ENCODE data around the gene FZR1. TPM values are rescaled to one million over a fixed set of nuclear protein-coding genes. Genes with fewer than 3 reads are reported as not detected.
"Not testable (repeated sequence)": the region's sequence is repeated elsewhere in the genome, so short reads cannot be mapped to it uniquely, and the experiment has no call there.

FZR1 gene
- total and polyA plus RNA-seq, 8 donors: 15.1 to 34.2 (median 20.4) TPM

- no peak for ATAC-seq
- peaks cover 3 to 50% (median 21%) of the 10 kb centered on the region in 3 donors for H3K36me3 ChIP-seq
- intact Hi-C loops (cut with DNase I): no loop called here
Measured at GRCh38 chr19:3528539-3529211, 22.6 kb downstream of the FZR1 start.

GRCh38 chr19:3529299-3529698, 23.2 kb downstream of the FZR1 start:
- H3K27ac ChIP-seq; H3K27me3 ChIP-seq; H3K4me1 ChIP-seq; H3K9me3 ChIP-seq; DNase-seq; ATAC-seq; H3K4me3 ChIP-seq; intact Hi-C loops (cut with DNase I); FAIRE-seq: not testable (repeated sequence)
- H3K36me3 ChIP-seq: peaks cover 3 to 52% (median 20%) of the 10 kb centered on the region in 3 donors
- WGBS, 2 donors: 99% methylated on average over 7 of the region's 7 CpGs

More at GRCh38 chr19:3528539-3529211, 22.6 kb downstream of the FZR1 start:
- no peak for TF ChIP-seq CTCF (IDR thresholded peaks at IDR 0.05)
- no peaks in the 10 kb centered on the region for H3K27me3 ChIP-seq
- H3K27ac ChIP-seq: no peak overlapping the region
- no peak for DNase-seq
- H3K9me3 ChIP-seq: no peaks in the 10 kb centered on the region
- FAIRE-seq: no peak
- WGBS, 2 donors: 93 to 97% methylated on average over 20 of the region's 20 CpGs
- no peaks in the 10 kb centered on the region for H3K4me1 ChIP-seq
- no peak overlapping the region for H3K4me3 ChIP-seq

GRCh38 chr19:3530389-3530788, 24.3 kb downstream of the FZR1 start:
- H3K27me3 ChIP-seq: no peaks in the 10 kb centered on the region
- WGBS, 2 donors: 98 to 99% methylated on average over 12 of the region's 12 CpGs
- intact Hi-C loops (cut with DNase I): no loop called here
- ATAC-seq (no peak), FAIRE-seq (no peak), DNase-seq (no peak)
- no peak for TF ChIP-seq CTCF (IDR thresholded peaks at IDR 0.05)
- H3K4me1 ChIP-seq: no peaks in the 10 kb centered on the region
- H3K4me3 ChIP-seq: no peak overlapping the region
- H3K36me3 ChIP-seq: peaks cover 3 to 63% (median 22%) of the 10 kb centered on the region in 3 donors
- H3K27ac ChIP-seq: no peak overlapping the region
- H3K9me3 ChIP-seq: no peaks in the 10 kb centered on the region

- H3K36me3 ChIP-seq: peaks cover 0 to 57% (median 22%) of the 10 kb centered on the region in 3 donors
- no peak for FAIRE-seq
- intact Hi-C loops (cut with DNase I): no loop called here
- H3K4me3 ChIP-seq: no peak overlapping the region
- no peak for ATAC-seq
- no peaks in the 10 kb centered on the region for H3K9me3 ChIP-seq
- H3K27me3 ChIP-seq: no peaks in the 10 kb centered on the region
- no peak overlapping the region for H3K27ac ChIP-seq
- no peak for DNase-seq
- no peak for TF ChIP-seq CTCF (IDR thresholded peaks at IDR 0.05)
- no peaks in the 10 kb centered on the region for H3K4me1 ChIP-seq
- WGBS, 2 donors: 92% methylated on average over 28 to 29 of the region's 29 CpGs
Measured at GRCh38 chr19:3531716-3532115, 25.6 kb downstream of the FZR1 start.

- WGBS, 2 donors: 94 to 95% methylated on average over 33 of the region's 33 CpGs
- ATAC-seq (no peak), FAIRE-seq (no peak), DNase-seq (peak in 1 of 6 donors; percentile 70)
- Histone ChIP-seq H3K4me3 (no peak overlapping the region), H3K9me3 (no peaks in the 10 kb centered on the region), H3K27me3 (no peaks in the 10 kb centered on the region), H3K27ac (no peak overlapping the region), H3K36me3 (peaks cover 0 to 57% (median 22%) of the 10 kb centered on the region in 3 donors), H3K4me1 (no peaks in the 10 kb centered on the region)
- intact Hi-C loops (cut with DNase I): no loop called here
- no peak for TF ChIP-seq CTCF (IDR thresholded peaks at IDR 0.05)
Measured at GRCh38 chr19:3532154-3532786, 26.2 kb downstream of the FZR1 start.

Data from pancreas (tissue), 10 donors.